Measurements from ENCODE around the gene BRIP1.

The BRIP1 gene

DNA sequence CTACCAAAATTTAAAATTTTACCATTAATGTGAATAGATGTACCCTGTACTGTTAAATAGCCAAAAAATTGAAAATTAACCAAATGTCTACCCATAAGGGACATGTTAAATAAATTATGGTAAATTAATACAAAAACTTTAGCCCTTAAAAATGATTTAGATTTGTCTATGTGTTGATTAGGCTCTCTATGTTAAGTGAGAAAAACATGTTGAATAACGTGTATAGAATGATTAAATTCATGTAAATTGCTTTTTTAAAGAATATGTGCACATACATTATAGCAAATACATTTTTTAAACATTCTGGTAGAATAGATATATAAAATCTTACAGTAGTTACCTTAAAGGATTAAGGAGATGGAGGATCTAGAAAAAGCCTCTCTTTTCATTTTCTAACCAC is 59.5 kb downstream of the BRIP1 start:
- no peak overlapping the region for H3K4me3 ChIP-seq (ENCODE audit: extremely low read depth, insufficient read depth, low read length, poor library complexity, severe bottlenecking)
- no peaks in the 10 kb centered on the region for H3K9me3 ChIP-seq (ENCODE audit: control insufficient read depth, low read length)
- peaks cover 5% of the 10 kb centered on the region for H3K36me3 ChIP-seq (ENCODE audit: control insufficient read depth, insufficient read depth, low read length)
- peaks cover 4% of the 10 kb centered on the region for H3K4me1 ChIP-seq (ENCODE audit: control insufficient read depth, insufficient read depth, low read length, poor library complexity, severe bottlenecking)
- WGBS, 2 experiments (ENCODE audit: insufficient coverage in 2 of 2): no CpG with 5 or more reads among the region's 1 CpG
- H3K27ac ChIP-seq (ENCODE audit: low read depth, low read length, severe bottlenecking): no peak overlapping the region

DNA sequence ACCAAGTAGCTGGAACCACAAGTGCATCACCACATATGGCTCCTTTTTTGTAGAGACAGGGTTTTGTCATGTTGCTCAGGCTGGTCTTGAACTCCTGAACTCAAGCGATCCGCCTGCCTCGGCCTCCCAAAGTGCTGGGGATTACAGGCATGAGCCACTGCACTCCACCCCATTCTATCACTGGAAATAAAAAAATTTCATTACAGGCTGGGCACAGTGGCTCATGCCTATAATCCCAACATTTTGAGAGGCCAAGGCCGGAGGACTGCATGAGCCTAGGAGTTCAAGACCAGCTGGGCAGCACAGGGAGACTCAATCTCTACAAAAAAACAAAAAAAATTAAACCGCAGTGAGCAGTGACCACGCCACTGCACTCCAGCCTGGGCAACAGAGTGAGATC is 60.1 kb downstream of the BRIP1 start:
- Histone ChIP-seq H3K4me1 (ENCODE audit: control insufficient read depth, insufficient read depth, low read length, poor library complexity, severe bottlenecking) (peaks cover 4% of the 10 kb centered on the region), H3K36me3 (ENCODE audit: control insufficient read depth, insufficient read depth, low read length) (peaks cover 7% of the 10 kb centered on the region), H3K27ac (ENCODE audit: low read depth, low read length, severe bottlenecking) (no peak overlapping the region), H3K9me3 (ENCODE audit: control insufficient read depth, low read length) (no peaks in the 10 kb centered on the region), H3K4me3 (ENCODE audit: extremely low read depth, insufficient read depth, low read length, poor library complexity, severe bottlenecking) (no peak overlapping the region)
- WGBS, 2 experiments (ENCODE audit: insufficient coverage in 2 of 2): 85 to 94% methylated on average over 3 of the region's 6 CpGs

DNA sequence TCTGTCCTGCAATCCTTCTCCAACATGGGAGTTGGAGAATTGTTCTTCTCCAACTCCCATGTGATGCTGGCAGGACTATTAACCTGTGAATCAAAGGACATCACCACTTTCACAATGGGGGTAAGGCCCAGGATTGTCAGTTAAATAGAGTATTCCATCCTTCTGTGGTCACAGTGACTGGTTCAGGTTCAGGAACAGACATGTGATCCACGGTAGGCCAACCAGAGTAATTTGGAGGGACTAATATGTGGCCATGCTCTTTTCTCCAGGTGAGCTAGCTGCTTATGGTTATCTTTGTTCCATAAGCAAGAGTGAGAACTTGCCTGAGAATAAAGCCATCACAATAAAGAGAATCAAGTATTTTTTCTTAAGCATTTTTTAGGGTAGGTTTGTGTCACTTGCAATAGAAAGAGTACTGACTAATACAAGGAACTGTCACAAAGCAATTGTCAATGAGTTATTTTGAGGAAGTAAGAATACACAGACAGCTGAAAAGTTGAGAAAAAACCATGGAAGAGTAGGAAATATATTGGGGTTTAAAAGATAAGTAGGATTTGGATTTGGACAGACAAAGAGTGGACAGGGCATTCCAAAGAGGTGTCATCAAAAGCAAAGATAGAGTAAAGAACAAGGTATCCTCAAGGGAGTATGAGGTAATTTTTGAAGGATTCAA is 63.4 kb downstream of the BRIP1 start:
- Histone ChIP-seq H3K36me3 (ENCODE audit: control insufficient read depth, insufficient read depth, low read length) (peaks cover 17% of the 10 kb centered on the region), H3K4me1 (ENCODE audit: control insufficient read depth, insufficient read depth, low read length, poor library complexity, severe bottlenecking) (no peaks in the 10 kb centered on the region), H3K9me3 (ENCODE audit: control insufficient read depth, low read length) (no peaks in the 10 kb centered on the region), H3K27ac (ENCODE audit: low read depth, low read length, severe bottlenecking) (no peak overlapping the region), H3K4me3 (ENCODE audit: extremely low read depth, insufficient read depth, low read length, poor library complexity, severe bottlenecking) (no peak overlapping the region)
- WGBS, 2 experiments (ENCODE audit: insufficient coverage in 2 of 2): 89 to 100% methylated on average over 1 of the region's 1 CpG

DNA sequence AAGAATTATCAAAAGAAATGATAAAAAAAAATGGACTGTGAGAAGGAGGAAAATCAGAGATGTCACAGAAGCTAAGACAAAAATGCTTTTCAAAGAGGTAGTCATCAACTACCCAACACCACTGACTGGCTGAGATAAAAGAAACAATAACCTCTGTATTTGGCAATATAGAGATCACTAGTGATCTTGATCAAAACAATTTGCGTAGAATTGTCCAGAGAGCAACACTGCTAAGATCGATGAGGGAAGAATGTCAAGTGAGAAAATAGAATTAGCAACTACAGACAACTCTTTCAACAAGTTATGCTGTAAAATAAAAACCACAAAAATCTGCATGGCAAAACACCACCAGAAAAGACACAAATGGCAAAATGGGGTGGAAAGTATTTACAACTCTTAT is 66.0 kb downstream of the BRIP1 start:
- Histone ChIP-seq H3K4me1 (ENCODE audit: control insufficient read depth, insufficient read depth, low read length, poor library complexity, severe bottlenecking) (no peaks in the 10 kb centered on the region), H3K36me3 (ENCODE audit: control insufficient read depth, insufficient read depth, low read length) (peaks cover 17% of the 10 kb centered on the region)
- WGBS, 2 experiments (ENCODE audit: insufficient coverage in 2 of 2): no CpG with 5 or more reads among the region's 2 CpGs

DNA sequence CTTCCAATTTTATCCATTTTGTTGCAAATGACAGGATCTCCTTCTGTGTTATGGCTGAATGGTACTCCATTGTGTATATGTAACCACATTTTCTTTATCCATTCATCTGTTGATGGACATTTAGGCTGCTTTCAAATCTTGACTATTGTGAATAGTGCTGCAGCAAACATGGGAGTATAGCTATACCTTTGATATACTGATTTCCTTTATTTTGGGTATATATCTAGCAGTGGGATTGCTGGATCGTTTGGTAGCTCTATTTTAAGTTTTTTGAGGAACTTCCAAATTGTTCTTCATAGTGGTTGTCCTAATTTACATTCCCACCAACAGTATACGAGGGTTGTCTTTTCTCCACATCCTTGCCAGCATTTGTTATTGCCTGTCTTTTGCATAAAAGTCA is 67.8 kb downstream of the BRIP1 start:
- H3K4me3 ChIP-seq (ENCODE audit: extremely low read depth, insufficient read depth, low read length, poor library complexity, severe bottlenecking): no peak overlapping the region
- H3K9me3 ChIP-seq (ENCODE audit: control insufficient read depth, low read length): no peaks in the 10 kb centered on the region
- H3K27ac ChIP-seq (ENCODE audit: low read depth, low read length, severe bottlenecking): no peak overlapping the region
- peaks cover 19% of the 10 kb centered on the region for H3K36me3 ChIP-seq (ENCODE audit: control insufficient read depth, insufficient read depth, low read length)
- no CpG with 5 or more reads among the region's 2 CpGs for WGBS, 2 experiments (ENCODE audit: insufficient coverage in 2 of 2)
- H3K4me1 ChIP-seq (ENCODE audit: control insufficient read depth, insufficient read depth, low read length, poor library complexity, severe bottlenecking): no peaks in the 10 kb centered on the region

More for the DNA sequence above, 66.0 kb downstream of the BRIP1 start:
- no peaks in the 10 kb centered on the region for H3K9me3 ChIP-seq (ENCODE audit: control insufficient read depth, low read length)
- no peak overlapping the region for H3K4me3 ChIP-seq (ENCODE audit: extremely low read depth, insufficient read depth, low read length, poor library complexity, severe bottlenecking)
- no peak overlapping the region for H3K27ac ChIP-seq (ENCODE audit: low read depth, low read length, severe bottlenecking)

DNA sequence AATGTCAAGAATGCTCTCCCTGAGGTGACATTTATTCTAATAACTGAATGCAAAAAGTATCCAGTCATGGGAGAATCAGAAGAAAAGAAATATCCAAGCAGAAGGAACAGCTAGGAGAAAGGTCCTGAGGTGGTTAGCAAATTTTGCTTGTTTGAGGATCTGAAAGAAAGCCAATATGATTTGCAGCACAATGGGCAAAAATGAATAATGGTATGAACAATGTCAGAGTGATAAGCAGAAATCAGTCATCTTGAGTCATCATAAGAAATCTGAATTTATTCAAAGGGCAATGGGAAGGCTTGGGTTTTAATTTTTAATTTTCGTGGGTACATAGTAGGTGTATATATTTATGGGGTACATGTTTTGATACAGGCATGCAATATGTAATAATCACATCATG is 68.5 kb downstream of the BRIP1 start:
- H3K9me3 ChIP-seq (ENCODE audit: control insufficient read depth, low read length): no peaks in the 10 kb centered on the region
- peaks cover 20% of the 10 kb centered on the region for H3K36me3 ChIP-seq (ENCODE audit: control insufficient read depth, insufficient read depth, low read length)
- WGBS, 2 experiments (ENCODE audit: insufficient coverage in 2 of 2): no CpG with 5 or more reads among the region's 1 CpG
- no peaks in the 10 kb centered on the region for H3K4me1 ChIP-seq (ENCODE audit: control insufficient read depth, insufficient read depth, low read length, poor library complexity, severe bottlenecking)
- H3K27ac ChIP-seq (ENCODE audit: low read depth, low read length, severe bottlenecking): no peak overlapping the region
- no peak overlapping the region for H3K4me3 ChIP-seq (ENCODE audit: extremely low read depth, insufficient read depth, low read length, poor library complexity, severe bottlenecking)

DNA sequence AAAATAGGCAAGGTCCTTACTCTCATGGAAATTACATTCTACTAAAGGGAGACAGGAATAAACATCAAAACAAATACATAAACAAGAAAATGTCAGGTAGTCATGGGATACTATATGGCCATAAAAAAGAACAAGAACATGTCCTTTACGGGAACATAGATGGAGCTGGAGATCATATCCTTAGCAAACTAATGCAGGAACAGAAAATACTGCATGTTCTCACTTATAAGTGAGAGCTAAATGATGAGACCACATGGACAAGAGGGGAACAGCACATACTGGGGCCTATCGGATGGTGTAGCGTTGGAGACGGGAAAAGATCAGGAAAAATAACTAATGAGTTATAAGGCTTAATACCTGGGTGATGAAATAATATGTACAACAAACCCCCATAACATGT is 69.1 kb downstream of the BRIP1 start:
- H3K4me1 ChIP-seq (ENCODE audit: control insufficient read depth, insufficient read depth, low read length, poor library complexity, severe bottlenecking): no peaks in the 10 kb centered on the region
- H3K27ac ChIP-seq (ENCODE audit: low read depth, low read length, severe bottlenecking): no peak overlapping the region
- H3K36me3 ChIP-seq (ENCODE audit: control insufficient read depth, insufficient read depth, low read length): peaks cover 19% of the 10 kb centered on the region
- no CpG with 5 or more reads among the region's 4 CpGs for WGBS, 2 experiments (ENCODE audit: insufficient coverage in 2 of 2)
- no peaks in the 10 kb centered on the region for H3K9me3 ChIP-seq (ENCODE audit: control insufficient read depth, low read length)
- no peak overlapping the region for H3K4me3 ChIP-seq (ENCODE audit: extremely low read depth, insufficient read depth, low read length, poor library complexity, severe bottlenecking)

DNA sequence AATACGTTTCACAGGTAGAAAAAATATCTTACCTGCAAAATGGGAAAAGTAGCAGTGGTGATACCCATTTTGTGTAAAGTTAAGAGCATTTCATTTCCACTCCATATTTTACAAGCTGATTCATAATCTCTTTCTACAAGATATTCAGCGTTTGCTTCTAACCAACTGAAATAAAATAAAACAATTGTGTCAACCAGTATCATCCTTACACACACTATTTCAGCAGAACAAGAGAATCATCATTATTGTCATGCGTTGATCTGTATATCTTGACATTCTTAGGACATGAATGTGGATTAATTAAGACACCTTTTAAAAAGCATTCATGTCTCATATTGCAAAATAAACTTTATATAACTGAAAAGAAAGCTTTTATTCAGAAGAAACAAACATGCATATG is 69.8 kb downstream of the BRIP1 start:
- WGBS, 2 experiments (ENCODE audit: insufficient coverage in 2 of 2): 100% methylated on average over 1 of the region's 3 CpGs
- H3K36me3 ChIP-seq (ENCODE audit: control insufficient read depth, insufficient read depth, low read length): peaks cover 13% of the 10 kb centered on the region

DNA sequence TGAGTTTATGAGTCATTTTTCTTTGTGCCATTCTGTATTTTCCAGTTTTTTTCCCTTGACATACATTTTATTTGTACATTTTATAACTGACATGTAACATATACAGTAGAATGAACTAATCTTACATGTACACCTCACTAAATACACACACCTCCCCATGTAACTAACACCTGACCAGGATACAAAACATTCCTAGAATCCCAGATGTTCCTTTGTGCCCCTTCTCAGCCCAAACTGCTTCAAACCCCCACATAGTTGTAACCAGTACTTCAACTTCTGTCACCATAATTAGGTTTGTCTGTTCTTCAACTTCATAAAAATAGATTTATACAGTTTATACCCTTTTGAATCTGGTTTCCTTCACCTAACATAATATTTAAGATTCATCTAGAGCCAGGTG is 73.5 kb downstream of the BRIP1 start:
- peaks cover 4% of the 10 kb centered on the region for H3K36me3 ChIP-seq (ENCODE audit: control insufficient read depth, insufficient read depth, low read length)
- no peaks in the 10 kb centered on the region for H3K4me1 ChIP-seq (ENCODE audit: control insufficient read depth, insufficient read depth, low read length, poor library complexity, severe bottlenecking)
- H3K4me3 ChIP-seq (ENCODE audit: extremely low read depth, insufficient read depth, low read length, poor library complexity, severe bottlenecking): no peak overlapping the region
- H3K9me3 ChIP-seq (ENCODE audit: control insufficient read depth, low read length): no peaks in the 10 kb centered on the region
- H3K27ac ChIP-seq (ENCODE audit: low read depth, low read length, severe bottlenecking): no peak overlapping the region

More for the DNA sequence above, 69.8 kb downstream of the BRIP1 start:
- Histone ChIP-seq H3K27ac (ENCODE audit: low read depth, low read length, severe bottlenecking) (no peak overlapping the region), H3K9me3 (ENCODE audit: control insufficient read depth, low read length) (no peaks in the 10 kb centered on the region), H3K4me1 (ENCODE audit: control insufficient read depth, insufficient read depth, low read length, poor library complexity, severe bottlenecking) (no peaks in the 10 kb centered on the region), H3K4me3 (ENCODE audit: extremely low read depth, insufficient read depth, low read length, poor library complexity, severe bottlenecking) (no peak overlapping the region)

DNA sequence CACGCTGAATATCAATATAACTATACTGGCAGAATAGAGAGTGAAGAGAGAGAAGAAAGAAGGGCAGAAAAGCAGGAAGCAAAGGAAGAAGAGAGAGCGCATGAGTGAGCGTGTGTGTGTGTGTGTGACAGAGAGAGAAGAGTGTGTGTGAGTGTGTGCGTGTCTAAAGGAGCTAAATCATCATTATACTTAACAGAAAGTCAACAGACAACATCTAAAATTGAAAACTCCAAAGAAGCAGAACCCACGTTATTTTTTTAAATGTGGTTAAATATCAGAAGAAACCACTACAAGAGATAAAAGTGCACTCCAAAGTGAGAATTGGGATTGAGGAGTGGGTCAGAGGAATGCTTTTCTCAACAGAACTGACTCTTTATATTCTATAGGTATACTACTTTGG is 77.2 kb downstream of the BRIP1 start:
- Histone ChIP-seq H3K36me3 (ENCODE audit: control insufficient read depth, insufficient read depth, low read length) (peaks cover 7% of the 10 kb centered on the region), H3K4me1 (ENCODE audit: control insufficient read depth, insufficient read depth, low read length, poor library complexity, severe bottlenecking) (no peaks in the 10 kb centered on the region), H3K9me3 (ENCODE audit: control insufficient read depth, low read length) (no peaks in the 10 kb centered on the region), H3K4me3 (ENCODE audit: extremely low read depth, insufficient read depth, low read length, poor library complexity, severe bottlenecking) (no peak overlapping the region), H3K27ac (ENCODE audit: low read depth, low read length, severe bottlenecking) (no peak overlapping the region)
- no CpG with 5 or more reads among the region's 5 CpGs for WGBS, 2 experiments (ENCODE audit: insufficient coverage in 2 of 2)

DNA sequence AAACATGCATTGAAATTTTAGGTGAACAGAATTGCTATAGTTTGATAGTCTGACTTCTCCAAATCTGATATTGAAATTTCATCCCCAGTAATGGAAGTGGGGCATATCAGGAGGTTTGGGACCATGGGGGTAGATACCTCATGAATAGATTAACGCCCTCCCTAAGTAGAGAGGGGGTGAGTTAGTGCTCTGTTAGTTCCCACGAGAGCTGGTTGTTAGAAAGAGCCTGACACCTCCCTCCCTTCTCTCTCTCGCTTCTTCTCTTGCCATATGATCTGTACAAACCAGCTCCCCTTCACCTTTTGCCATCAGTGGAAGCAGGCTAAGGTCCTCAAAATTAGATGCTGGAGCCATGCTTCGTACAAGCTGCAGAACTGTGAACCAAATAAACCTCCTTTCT is 78.8 kb downstream of the BRIP1 start:
- no peaks in the 10 kb centered on the region for H3K9me3 ChIP-seq (ENCODE audit: control insufficient read depth, low read length)
- 88 to 100% methylated on average over 2 of the region's 4 CpGs for WGBS, 2 experiments (ENCODE audit: insufficient coverage in 2 of 2)
- H3K36me3 ChIP-seq (ENCODE audit: control insufficient read depth, insufficient read depth, low read length): peaks cover 4% of the 10 kb centered on the region

More for the DNA sequence above, 78.8 kb downstream of the BRIP1 start:
- Histone ChIP-seq H3K27ac (ENCODE audit: low read depth, low read length, severe bottlenecking) (no peak overlapping the region), H3K4me1 (ENCODE audit: control insufficient read depth, insufficient read depth, low read length, poor library complexity, severe bottlenecking) (no peaks in the 10 kb centered on the region), H3K4me3 (ENCODE audit: extremely low read depth, insufficient read depth, low read length, poor library complexity, severe bottlenecking) (no peak overlapping the region)

Data from mesodermal cell (in vitro differentiated cells).